Fibroblast of villous mesenchyme (primary cell): ENCODE measurements around the gene PRKCE. TPM values are rescaled to one million over a fixed set of nuclear protein-coding genes. Genes with fewer than 3 reads are reported as not detected.

ENCODE experiments used
- DNase-seq: peaks from one replicate; pipeline ENCODE4 v3.0.0-alpha.2; 2010; ENCODE audit warnings: low read depth
- H3K4me3 ChIP-seq: 2 replicates; pipeline ENCODE4 v1.5.1; 2011; ENCODE audit warnings: low read depth, mild to moderate bottlenecking, low read length
- total RNA-seq: library from RNA; depleted of rRNA; stranded (reverse); fragments of >200 nt; gene quantifications from 2 replicates; pipeline ENCODE4 v1.2.3, GENCODE V29; 2012
- TF ChIP-seq, protein P1 (sequence below): IDR thresholded peaks from 2 replicates; pipeline ENCODE4 v1.5.1; 2012; ENCODE audit warnings: low read depth, mild to moderate bottlenecking, low read length; ENCODE audit not compliant: insufficient read depth

PRKCE gene
- total RNA-seq, 1 donor = 27.2 TPM

DNA sequence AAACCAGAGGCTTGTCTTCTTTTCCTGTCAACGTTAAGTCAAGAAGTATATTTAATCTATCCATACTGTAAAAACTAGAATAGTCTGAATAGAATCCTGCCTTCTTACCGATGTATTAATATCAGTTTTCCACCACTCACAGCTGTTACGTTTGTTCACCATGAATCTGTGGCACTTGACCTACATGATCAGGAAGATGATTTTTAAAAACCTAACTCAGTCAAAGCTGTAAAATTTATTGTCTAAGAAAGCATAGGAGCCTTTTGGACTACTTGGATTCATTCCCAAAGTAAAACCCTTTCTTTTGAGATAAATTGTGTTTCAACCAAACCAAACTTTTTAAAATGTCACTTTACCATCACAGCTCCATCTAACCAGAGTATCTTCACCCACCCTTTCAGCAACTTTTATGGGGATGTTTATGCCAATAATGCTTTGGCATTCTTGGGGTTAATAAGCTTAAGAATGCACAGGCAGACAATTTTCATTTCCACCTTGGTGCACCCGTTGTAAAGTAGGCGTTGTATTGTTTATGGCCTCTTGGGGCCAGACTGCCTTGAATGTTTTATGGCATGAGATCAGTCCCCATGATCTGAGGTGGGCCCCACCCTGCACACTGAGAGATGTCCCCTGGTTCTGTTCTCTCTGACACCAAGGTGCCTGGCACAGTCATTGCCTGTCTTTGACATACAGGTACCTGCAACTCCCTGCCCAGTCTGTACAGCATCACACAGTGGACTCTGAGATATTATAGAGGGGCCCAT lies 469.5 kb downstream of the PRKCE start:
- TF ChIP-seq, protein P1, sequence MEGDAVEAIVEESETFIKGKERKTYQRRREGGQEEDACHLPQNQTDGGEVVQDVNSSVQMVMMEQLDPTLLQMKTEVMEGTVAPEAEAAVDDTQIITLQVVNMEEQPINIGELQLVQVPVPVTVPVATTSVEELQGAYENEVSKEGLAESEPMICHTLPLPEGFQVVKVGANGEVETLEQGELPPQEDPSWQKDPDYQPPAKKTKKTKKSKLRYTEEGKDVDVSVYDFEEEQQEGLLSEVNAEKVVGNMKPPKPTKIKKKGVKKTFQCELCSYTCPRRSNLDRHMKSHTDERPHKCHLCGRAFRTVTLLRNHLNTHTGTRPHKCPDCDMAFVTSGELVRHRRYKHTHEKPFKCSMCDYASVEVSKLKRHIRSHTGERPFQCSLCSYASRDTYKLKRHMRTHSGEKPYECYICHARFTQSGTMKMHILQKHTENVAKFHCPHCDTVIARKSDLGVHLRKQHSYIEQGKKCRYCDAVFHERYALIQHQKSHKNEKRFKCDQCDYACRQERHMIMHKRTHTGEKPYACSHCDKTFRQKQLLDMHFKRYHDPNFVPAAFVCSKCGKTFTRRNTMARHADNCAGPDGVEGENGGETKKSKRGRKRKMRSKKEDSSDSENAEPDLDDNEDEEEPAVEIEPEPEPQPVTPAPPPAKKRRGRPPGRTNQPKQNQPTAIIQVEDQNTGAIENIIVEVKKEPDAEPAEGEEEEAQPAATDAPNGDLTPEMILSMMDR = no peak
- no peak for DNase-seq
- no peak overlapping the region for H3K4me3 ChIP-seq

DNA sequence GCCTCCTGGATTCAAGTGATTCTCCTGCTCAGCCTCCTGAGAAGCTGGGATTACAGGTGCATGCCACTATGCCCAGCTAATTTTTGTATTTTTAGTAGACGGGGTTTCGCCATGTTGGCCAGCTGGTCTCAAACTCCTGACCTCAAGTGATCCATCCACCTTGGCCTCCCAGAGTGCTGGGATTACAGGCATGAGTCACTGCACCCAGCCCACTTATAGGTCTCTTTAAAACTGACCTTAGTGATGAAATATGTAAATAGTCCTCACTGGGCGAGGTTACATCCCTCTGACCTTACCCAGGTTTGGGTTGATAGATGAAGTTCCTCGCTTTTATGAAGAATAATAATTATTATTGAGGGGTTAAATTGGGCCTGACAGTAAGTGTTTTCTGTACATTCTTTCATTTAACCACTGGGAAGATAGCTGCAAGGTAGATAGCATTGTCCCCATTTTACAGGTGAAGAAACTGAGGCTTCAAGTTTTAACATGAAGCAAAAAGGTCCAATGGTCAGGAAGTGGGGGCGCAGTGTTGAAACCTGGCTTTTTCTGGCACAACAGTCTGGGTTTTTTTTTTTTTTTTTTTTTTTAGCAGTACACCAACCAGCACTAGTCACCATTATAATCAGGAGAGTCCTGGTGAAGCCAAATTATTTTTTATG lies 471.0 kb downstream of the PRKCE start:
- peak; percentile 80 for DNase-seq
- H3K4me3 ChIP-seq = no peak overlapping the region
- TF ChIP-seq, protein P1 = no peak

DNA sequence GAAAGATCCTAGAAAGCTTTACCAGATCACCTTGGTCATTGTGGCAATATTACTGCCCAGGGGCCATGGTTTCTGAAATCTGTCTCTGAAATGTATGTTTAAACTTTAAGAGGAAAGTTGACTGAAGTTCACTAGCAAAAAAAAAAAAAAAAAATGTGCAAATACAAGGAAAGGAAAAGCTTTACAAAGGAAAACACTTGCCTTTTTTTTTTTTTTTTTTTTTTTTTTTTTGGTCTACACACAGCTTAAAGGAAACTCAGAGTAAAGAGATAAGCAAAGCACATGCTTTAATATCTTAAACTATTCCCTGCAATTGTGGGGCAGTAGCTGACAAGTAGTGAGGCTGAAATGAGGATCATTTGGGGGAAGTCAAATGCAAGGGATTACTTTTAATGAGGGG lies 471.5 kb downstream of the PRKCE start:
- H3K4me3 ChIP-seq = no peak overlapping the region
- TF ChIP-seq, protein P1 = no peak
- peak; percentile 49 for DNase-seq

DNA sequence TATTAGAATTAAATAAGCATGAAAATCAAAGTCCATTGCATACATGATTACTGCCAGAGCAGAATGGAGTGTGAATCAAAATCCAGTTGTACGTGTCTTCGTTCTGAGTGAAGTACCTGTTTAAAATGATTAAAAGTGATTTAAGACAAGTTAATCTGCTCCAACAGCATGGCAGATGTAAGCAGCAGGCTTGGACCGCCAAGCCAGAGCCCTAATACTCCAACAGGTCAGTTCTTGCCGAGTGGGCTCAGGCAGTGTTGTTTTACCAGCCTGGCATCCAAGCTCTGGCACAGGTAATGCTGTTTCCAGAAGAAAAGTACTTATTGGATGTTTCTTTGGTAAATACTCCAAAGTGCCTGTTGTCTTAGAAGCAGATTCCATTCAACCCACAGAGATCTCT lies 474.3 kb downstream of the PRKCE start:
- no peak for DNase-seq
- H3K4me3 ChIP-seq = no peak overlapping the region
- TF ChIP-seq, protein P1 = no peak

DNA sequence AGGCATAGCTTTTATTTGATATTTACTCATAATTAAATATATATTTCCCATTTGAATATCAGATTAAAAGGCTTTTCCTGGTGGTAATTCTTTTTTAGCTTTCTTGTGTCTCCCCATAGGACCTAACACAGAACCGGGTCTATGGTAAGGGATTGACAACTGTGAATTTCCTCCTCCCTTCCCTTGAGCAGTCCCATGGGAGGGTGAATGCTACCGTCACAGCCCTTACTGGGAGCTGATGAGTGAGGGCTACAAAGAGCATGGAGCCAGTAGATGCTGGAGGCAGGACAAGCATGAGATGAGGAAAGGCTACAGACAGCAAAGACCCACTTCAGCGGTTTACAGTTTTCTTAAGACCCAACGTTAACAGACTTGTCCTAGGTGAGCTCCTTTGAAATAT lies 475.1 kb downstream of the PRKCE start:
- H3K4me3 ChIP-seq = no peak overlapping the region
- TF ChIP-seq, protein P1 = no peak
- no peak for DNase-seq

DNA sequence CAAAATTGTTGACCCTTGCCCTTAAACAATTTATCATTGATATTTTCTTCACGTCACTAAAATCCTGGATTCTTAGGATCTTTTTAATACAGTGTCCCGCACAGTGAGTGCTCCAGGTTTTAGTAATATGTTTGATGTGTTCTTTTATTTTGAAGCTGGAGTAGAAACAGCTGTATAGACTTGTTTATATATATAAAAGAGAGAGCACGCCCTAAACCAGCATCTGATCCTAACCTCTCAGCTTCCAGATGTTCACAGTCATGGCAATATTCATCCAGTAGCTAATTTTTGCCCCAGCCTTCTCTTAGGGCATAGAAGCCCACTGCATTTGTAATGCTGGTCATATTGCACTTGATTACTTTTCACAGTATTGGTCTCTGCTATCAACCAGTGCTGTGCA lies 475.7 kb downstream of the PRKCE start:
- DNase-seq = peak; percentile 58
- TF ChIP-seq, protein P1 = no peak

DNA sequence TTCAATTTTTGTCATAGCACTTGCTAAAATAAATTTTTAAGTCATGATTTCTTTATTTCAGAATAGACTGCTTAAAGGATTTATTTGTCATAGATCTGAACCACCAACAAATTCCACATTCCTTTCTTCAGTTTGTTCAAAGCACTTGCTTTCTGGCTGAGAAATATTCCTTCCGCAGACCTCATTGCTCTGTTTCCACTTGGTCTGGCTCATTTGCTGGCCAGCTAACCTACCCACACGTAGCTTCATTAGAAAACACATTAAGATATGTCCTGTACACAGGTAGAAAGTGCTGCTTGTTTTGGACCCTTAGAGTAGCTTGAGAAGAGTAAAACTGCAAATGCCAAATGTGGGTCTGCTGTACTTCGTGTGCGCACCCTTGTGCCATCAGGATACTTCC lies 479.0 kb downstream of the PRKCE start:
- H3K4me3 ChIP-seq = no peak overlapping the region
- no peak for DNase-seq
- TF ChIP-seq, protein P1 = no peak

More for the DNA sequence above, 475.7 kb downstream of the PRKCE start:
- no peak overlapping the region for H3K4me3 ChIP-seq
